Measurements from ENCODE around the gene PGM1.

DNA sequence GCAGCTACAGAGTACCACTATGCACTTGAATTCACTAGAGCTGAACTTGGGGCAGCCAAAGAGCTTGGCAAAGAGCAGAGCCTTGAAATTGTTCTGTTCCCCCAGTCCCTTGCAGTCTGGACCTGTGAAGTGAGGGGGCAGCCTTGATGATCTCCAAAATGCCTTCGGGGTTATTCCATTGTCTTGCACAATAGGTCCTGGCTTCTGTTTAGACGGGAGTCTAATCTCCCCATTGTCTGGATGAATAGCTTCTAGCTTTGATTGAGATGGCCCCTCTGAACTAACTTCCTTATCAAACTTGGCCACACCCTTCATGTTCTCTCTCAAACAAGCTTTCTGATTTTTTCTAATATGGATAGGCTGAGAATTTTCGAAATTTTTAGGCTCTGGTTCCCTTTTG is 72.6 kb downstream of the PGM1 start:
- TF ChIP-seq, protein P1, sequence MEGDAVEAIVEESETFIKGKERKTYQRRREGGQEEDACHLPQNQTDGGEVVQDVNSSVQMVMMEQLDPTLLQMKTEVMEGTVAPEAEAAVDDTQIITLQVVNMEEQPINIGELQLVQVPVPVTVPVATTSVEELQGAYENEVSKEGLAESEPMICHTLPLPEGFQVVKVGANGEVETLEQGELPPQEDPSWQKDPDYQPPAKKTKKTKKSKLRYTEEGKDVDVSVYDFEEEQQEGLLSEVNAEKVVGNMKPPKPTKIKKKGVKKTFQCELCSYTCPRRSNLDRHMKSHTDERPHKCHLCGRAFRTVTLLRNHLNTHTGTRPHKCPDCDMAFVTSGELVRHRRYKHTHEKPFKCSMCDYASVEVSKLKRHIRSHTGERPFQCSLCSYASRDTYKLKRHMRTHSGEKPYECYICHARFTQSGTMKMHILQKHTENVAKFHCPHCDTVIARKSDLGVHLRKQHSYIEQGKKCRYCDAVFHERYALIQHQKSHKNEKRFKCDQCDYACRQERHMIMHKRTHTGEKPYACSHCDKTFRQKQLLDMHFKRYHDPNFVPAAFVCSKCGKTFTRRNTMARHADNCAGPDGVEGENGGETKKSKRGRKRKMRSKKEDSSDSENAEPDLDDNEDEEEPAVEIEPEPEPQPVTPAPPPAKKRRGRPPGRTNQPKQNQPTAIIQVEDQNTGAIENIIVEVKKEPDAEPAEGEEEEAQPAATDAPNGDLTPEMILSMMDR (conservative IDR thresholded peaks at IDR 0.05) = no peak
- no peak for TF ChIP-seq EZH2 (IDR thresholded peaks at IDR 0.05; ENCODE audit: low read depth)
